GM19395 (cell line): ENCODE data around the gene CLMN.
A peak's percentile ranks its signal among the peaks of the same experiment; 100 is the strongest.

Experiments used
- ATAC-seq: cut with Tn5 transposase; IDR thresholded peaks from one replicate; pipeline ENCODE4 v1.9.1; 2021; ENCODE audit warnings: mild to moderate bottlenecking, moderate library complexity; ENCODE audit not compliant: unreplicated experiment

The CLMN gene

DNA sequence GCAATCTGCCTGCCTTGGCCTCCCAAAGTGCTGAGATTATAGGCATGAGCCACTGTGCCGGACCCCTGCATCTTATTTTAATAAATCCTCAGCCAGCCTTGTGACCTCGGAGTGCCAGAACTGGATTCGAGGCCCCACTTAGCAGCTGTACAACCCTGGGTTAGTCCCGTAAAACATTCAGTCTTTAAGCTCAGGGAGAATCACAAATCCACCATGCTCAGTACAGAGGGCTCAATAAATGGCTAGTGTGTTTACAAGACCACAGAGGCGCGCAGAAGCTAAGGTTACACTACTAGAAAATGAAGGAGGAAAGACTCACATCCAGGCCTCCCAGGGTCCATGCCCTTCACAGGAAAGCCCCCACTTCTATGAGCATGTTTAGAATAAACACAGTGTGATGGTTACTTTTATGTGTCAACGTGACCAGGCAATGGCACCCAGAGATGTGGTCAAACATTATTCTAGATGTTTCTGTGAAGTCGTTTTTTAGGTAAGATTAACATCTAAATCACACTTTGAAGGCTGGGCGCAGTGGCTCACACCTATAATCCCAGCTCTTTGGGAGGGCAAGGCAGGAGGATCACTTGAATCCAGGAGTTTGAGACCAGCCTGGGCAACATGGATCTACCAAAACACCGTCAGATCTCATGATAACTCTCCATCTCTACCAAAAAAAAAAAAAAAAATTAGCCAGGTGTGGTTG, 55.3 kb downstream of the CLMN start:
- ATAC-seq, result no peak

DNA sequence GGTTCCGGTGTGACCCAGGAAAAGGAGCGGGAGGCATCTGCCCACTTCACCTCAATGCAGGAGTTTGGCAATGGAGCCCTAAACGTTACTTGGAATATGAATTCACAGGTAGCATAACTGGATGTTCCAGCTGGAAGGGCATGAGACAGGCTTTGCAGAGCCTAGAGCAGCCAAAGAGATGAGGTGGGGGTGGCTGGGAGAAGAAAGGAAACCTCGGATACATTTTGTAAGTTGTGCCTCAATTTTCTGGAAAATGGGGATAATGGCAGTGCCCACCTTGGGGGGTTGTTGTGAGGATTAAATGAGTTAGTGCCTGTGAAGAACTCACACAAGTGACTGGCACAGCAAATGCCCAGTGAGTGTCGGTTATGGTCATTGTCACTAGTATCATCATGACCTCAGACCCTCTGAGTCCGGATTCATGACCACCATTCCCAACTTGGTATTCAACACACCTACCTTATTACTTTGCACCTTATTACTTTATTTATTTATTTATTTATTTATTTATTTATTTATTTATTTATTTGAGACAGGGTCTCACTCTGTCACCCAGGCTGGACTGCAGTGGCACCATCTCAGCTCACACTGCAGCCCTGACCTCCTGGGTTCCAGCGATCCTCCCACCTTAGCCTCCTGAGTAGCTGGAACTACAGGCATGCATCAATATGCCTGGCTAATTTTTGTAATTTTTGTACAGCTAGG, 56.0 kb downstream of the CLMN start:
- ATAC-seq, result no peak

DNA sequence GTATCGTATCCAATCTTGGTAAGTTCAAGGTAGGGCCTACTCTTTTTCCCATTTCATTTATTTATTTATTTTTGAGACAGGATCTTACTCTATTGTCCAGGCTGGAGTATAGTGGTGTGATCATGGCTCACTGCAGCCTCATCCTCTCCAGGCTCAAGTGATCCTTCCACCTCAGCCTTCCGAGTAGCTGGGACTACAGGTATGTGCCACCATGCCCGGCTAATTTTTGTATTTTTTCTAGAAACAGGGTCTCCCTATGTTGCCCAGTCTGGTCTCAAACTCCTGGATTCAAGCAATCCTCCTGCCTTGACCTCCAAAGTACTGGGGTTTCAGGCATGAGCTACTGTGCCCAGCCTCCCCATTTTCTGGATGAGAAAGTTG, 57.2 kb downstream of the CLMN start:
- ATAC-seq, result no peak

DNA sequence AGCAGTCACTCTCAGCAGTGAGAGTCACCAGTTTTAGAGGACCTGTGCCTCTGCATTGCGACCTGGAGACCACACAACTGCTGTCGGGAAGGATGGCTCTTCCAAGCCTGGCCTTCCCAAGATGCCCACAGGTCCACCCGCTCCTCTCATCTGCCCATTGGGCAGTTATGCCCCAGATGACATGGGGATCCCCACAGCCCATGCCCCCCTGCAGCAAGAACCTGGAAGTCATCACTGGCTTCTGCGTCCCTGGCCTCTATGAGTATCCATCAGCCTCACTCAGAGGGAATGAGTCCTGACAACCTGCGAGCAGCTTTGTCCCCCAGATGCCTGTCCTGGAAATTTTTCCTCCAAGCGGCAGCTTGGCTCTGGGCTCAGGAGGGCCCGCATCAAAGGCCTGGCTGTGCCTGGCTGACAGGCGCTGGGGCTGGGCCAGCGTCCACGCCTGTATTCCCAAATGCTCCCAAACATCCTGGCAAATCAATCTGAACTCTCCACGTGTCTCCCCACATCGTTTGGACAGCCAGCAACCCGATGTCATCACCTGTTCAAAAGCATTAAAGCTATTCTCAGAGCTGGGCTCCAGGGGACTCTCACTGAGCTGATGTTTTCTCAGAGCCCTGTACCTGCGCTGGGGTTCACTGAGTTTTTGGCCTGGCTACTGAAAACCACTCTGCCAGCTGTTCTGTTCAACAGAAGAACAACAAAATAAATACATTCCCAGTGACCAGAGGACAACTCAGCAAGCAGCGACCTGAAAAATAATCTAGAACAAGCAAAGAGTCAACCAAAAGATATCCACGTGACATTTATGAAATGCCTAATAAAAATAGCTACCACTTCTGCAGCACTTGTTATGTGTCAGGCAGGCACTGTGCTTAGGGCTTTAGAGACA, 57.8 kb downstream of the CLMN start:
- no peak for ATAC-seq

DNA sequence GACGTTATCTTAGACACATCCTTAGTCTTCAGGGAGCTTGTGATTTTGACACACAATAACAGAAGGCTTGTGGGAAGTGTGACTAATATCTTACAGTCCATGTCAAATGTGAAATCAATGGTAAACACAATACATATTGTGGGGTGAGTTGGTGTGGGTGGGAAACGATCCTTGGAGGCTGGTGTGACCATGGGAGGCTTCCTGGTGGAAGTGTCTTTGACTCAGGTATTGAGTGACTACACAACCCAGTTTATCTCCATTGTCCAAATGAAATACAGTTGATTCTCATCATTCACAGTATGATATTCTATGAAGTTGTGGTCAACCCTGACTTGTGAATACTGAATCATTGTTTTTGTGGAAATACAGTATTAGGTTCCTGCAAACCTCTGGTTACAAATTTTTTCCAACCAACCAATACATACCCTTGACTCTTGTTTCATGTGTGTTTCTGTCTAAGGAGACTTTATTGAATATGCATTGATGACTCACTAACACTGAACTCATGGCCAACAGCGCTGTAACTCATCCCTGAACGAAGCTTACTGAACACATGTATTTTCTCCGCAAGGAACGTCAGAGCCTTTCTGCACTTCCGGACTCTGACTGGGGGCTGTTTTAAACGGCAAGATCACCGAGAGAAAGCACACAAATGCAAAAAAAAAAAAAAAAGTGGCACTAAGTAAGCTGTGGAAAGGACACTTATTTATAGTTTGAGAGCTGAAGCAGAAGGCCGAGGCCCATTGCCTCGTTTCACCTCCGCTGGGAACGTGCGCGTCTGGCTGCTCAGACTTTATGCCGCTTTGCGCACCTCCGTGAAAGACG, 59.0 kb downstream of the CLMN start:
- no peak for ATAC-seq

DNA sequence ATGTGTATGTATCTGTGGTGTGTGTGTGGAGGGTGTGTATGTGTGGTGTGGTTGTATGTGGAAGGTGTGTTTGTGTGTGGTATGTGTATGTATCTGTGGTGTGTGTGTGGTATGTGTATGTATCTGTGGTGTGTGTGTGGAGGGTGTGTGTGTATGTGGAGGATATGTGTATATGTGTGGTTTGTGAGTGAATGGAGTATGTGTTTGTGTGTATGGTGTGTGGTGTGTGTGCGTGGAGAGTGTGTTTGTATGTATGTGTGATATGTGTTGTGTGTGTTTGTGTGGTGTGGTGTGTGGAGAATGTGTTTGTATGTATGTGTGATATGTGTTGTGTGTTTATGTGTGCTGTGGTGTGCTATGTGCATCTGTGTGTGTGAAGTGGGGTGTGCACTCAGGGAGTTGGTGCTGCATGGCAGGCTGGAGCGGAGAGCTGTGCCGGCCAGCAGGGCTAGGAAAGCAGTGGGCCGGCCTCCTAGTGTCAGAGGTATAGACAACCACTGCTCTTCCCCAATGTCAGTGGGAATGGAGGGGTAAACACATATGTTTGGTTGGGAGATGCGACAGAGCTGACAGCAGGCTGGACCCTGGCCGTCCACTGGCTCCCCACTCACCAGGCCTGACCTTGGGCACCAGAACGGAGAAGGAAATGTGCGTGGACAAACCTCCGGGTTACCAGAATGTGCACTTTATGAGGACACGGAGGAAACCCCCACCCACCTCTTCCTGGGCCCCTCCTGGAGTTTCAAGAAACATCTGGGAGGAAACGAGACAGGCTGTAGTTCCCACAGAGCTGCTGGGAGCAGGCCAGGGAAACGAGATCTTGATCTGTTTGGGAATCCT, 60.7 kb downstream of the CLMN start:
- no peak for ATAC-seq

DNA sequence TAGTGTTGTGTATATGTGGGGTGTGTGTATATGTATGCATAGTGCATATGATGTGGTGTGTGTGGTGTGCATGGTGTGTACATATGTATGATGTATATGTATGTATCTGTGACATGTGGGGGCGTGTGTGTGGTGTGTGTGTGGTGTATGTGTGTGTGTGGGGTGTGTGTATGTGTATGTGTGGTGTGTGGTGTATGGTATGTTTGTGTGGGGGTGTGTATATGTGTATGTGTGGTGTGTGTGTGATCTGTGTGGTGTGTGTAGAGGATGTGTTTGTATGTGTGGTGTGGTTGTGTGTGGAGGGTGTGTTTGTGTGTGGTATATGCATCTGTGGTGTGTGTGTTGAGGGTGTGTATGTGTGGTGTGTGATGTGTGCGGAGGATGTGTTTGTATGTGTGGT, 61.6 kb downstream of the CLMN start:
- ATAC-seq, result no peak

DNA sequence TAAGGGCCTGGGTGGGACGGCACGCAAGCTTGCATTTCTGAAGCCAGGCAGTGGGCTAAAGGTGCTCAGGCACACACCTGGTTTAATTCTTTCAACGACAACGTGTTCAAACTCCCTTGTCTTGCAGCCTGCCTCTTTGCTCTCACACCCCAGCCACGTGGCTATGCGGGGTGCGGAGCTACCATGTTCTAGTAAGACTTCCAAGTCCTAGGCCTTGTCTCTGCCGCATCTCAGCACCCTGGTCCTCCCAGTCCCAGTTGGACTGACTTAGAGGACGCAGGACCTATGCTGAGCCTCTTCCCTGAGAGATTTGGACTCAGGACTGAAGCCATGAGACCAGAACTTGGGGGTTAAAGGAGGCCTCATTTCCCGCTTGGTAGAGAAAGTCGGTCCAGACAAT, 62.2 kb downstream of the CLMN start:
- no peak for ATAC-seq

DNA sequence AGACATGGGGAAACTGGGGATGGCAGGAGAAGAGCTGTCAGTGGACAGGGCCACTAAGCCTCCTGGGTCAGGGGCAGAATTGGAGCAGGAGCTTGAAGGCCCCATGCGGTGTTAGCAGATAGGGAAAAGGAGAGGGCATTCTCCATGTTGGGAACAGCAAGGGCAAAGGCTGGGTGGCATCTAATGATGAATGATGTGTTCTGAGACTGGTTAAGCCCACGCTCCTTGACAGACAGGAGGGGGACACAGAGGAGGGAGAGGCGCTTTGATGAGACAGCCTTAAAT, 63.0 kb downstream of the CLMN start:
- no peak for ATAC-seq

DNA sequence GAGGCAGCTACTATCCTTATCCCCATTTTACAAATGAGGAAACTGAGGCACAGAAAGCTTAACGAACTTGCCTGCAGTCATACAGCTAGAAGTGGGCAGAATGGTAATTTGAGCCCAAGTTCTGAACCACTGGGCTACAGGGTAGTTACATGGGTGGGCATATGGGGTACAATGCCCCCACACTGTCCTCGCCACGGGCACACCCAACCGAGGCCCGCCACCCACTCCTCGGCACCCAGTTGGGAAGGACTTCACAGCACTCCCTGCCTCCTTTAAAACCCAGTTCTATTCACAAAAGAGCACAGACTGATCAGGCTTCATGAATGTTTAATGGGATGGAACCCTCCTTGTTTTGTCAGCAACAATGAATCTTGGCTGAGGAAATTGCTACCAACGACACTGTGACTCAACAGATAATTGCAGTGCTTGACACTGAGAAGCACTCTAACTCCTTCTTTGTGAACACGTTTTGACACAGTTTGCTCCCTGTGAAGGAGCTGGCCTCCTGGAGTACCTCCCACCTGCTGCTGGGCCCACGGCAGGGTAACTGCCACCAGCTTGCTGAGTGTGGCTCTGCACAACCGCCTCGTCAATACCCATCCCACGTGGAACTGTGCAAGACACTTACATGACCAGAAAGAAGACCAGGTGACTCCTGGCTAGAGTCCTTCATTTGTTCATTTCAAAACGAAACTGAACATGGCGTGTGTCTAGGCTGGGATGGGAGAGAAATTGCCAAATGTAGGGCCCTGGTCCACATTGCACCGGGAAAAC, 63.5 kb downstream of the CLMN start:
- ATAC-seq, result no peak

DNA sequence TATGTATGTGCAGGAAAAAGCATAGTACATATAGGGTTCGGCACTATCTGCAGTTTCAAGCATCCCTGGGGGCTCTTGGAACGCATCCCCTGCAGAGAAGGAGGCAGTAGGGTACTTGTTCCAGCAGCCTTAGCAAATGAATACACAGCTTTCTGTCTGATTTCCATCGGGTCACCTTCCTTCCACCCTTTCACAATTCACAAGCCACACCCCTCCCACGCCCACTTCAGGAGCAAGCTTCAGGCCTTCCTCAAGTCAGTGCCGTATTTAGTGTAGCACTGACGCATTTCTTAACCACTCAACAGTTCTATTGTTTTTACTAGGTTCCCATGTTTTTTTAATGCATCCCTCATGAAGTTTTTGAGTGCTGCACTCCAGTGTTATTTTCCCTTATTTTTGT, 64.2 kb downstream of the CLMN start:
- ATAC-seq, result no peak

DNA sequence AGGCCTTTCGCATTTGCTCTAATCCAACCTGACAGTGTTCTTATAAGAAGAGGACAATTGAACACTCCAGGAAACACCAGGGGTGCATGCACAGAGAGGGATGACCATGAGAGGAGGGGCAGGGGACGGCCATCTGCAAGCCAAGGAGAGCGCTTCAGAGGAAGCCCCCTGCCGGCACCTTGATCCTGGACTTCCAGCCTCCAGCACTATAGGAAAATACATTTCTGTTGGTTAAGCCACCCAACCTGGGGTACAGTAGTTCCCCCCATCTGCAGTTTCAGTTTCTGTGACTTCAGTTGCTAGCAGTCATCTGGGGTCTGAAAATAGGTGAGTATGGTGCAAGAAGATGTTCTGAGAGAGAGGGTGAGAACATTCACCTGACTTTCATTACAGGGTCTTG, 64.7 kb downstream of the CLMN start:
- peak; percentile 79 for ATAC-seq

DNA sequence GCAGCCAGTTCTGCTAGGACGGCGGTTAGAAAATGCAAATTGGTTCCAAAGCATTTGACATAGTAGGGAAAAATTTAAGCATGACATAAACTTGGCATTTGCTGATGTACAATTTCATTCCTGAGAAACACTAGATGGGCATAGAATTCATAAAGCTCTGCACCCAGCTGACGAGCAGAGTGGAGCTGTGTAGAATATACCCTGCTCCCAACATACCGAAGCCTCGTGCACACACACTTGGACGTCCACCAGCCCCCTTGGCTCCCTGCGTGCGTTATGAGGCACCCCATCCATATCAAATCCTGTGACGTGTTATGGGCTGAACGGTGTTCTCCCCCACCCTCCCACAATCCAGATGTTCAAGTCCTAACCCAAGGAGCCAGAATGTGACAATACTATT, 65.4 kb downstream of the CLMN start:
- ATAC-seq, result no peak

DNA sequence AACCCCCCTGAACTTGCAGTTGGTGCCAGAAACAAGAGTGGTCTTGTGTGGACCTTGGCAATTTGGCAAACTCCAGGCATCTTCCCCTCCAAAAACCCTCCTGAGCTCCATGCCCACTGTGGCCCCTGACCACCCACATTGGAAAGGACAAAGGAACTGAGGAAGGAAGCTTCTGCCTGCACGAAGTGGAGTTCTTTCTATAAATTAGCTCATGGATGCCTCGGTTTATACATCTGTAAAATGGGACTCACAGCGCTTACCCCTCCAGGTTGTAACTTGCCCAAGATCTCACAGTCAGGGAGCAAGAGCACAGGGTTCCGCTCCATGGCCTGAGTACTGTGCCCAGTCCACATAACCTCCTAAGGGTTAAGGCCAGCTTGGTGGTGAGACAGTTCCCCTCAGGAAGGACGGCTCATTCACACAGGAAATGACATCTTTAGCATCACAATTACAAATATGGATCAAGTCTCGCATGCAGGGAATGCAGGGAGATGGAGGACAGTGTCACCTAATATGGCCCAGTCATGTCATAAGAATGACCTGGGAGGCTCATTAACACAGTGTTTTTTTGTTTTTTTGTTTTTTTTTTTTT, 66.6 kb downstream of the CLMN start:
- ATAC-seq, result no peak

DNA sequence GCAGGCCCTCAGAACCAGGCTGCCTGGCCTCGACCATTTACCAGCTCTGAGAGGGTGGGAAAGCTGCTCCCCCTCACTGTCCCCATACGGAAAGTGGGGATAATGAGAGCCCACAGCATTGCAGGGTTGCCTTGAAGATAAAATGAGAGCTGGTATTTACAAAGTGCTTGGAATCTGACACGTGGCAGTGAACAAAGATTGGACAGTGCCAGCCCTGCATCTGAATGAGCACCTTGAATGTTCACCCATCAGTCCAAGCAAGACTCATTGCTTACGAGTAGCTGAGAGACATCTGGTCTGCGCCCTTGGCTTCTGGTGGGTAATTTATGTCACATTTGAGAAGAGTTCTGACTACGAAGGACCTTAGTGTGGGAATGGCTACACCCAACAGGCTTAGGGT, 67.5 kb downstream of the CLMN start:
- no peak for ATAC-seq

DNA sequence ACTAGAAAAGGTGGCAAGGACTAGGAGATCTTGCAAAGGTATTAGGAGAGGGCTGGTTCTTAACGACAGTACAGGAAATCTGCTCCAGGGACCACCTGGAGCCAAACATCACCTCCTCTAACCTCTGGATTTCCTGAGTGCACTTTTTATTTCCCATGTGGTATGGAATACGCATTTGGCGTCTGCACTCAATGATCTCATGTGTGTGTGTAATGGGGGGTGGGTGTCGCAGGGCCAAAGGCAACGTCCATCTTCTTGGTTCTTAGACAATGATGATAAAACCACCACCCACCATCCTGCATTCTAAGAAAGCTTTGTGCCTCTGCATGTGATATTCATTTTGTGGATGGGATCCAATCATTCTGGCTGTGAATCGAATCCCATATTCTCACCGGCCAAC, 68.8 kb downstream of the CLMN start:
- ATAC-seq, result no peak

DNA sequence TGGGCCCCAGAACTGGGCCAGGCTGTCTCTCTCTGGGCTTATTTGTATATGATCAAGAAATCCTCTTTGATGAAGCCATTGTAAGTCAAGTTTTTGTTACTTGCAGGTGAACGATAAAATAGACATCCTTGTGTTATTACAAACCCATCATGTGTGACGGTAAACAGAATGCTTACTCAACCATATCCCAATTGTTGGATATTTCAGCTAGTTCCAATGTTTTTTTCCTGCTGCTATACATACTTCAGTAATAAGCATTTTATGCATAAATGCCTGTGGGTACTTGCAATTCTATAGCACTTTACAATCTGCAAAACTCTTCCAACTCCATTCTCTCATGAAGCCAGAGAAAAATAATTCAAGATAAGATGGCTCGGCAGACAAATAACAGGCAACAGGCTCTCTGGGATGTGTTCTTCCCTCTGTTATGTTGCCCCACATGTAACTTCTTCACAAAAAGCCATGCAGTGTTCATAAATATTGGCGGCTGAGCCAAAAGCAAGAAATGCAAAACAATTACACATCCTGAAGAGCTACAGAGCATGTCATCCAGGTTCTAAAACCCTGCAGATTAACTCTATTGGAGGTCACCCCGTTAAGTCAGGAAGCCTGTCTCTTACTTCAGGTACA, 69.5 kb downstream of the CLMN start:
- no peak for ATAC-seq

DNA sequence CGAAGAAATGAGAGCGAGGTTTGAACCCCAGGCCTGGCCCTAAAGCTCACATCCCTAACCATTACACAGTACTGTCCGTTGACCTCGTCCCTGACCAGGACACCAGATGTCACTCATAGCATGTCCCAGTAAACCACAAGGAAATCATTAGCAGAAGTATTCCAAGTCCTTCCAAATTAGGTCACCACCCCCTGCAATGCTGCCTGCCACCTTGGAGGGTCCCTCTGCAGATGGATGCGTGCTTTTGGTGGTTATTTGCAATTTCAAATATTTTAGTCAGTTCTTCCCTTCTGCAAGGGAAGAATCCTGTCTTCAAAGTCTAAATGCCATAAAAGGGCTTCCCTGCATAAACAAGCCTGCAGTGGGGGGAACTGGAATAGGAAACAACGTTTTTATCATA, 71.3 kb downstream of the CLMN start:
- ATAC-seq, result no peak

DNA sequence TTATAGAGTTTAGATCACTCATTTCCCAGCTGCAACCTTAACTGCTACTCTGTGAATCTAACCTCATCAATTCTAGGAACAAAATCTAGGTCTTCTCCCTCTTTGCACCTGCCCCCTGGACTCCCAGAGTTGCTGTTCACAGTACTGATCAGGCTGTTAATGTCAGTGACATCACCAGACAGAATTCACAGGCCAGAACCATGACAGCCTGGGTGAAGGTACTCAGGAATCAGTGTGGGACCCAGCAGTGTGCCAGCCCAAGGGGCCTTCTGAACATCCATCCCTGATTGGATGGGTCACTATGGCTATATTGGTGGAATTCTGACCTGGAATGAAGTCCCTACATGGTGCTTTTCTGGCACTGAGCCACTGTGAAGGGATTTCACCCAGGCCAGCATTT, 72.8 kb downstream of the CLMN start:
- ATAC-seq, result no peak
